HG02610 (cell line): ENCODE results near the gene HNF4A.

Experiments
- ATAC-seq: cut with Tn5 transposase; IDR thresholded peaks from one replicate; pipeline ENCODE4 v1.9.1; 2021; ENCODE audit warnings: mild to moderate bottlenecking, moderate library complexity; ENCODE audit not compliant: unreplicated experiment

HNF4A gene

DNA sequence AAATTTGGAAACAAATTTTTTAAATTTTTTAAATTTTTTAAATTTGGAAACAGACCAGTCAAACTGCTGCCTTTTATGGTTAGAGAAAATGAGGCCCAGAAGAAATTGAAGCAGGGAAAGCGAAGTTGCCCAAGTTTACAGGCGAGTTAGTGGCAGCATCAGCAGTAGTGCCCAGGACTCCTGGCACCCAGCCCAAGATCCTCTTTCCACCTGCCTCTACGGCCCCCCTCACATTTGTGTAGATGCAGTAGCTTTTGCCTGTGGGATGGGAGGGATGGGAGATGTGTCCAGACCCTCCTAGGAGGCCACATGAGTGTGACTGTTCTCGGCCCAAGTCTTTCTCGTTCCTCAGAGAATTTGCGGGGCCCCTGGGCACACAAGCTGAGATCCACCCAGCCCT is 49.8 kb downstream of the HNF4A start:
- ATAC-seq, result no peak

DNA sequence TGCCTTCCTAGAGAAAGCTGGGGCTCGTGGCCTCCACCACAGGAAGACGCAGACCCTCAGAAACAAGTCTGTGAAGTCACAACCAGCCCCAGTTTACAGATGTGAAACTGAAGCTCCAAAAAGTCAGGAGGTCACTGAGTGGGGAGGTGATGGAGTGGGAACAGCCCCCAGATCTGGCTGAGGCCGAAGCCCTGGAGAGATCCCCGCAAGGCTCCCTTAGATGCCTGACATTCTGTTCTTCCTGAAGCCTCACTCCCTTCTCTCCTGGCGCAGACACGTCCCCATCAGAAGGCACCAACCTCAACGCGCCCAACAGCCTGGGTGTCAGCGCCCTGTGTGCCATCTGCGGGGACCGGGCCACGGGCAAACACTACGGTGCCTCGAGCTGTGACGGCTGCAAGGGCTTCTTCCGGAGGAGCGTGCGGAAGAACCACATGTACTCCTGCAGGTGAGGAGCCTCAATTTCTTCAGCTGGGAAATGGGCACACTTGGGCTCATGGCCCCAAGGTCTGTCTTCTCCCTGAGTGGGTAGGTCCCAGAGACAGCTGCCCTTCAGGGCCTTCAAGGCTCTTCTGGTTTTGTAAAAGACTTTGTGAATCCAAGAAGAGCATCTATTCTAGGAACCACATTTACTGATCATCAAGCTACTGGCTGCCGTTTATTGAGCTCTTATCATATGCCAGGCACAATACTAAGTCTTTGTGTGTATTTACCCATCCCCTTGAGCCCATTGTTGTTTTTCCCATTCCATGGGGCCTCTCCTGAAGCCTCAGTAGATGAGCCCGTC is 50.5 kb downstream of the HNF4A start:
- no peak for ATAC-seq

DNA sequence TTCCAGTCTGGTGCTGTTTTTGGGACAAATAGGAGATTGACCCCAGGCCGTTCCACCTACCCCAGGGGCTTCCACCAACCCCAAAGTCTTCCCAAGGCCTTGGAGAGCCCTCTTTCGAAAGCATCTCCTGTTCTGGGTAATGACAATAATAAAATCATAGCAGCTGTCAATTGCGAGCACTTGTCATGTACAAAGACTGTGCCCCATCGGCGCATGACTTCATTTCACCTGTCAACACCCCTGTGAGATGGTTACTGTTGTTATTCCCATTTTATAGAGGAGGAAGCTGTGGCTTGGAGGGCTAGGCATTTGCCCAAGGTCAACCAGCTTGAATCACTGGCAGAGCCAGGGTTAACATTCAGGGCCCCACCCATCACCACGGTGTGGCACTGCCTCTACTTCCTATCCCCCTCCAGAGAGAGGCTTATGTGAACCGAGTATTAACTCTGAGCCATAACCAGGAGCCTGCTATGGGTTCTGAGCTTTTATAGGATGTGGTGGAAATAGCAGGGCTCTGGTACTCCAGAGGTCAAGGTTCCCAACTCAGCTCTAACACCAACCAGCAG is 51.2 kb downstream of the HNF4A start:
- no peak for ATAC-seq

DNA sequence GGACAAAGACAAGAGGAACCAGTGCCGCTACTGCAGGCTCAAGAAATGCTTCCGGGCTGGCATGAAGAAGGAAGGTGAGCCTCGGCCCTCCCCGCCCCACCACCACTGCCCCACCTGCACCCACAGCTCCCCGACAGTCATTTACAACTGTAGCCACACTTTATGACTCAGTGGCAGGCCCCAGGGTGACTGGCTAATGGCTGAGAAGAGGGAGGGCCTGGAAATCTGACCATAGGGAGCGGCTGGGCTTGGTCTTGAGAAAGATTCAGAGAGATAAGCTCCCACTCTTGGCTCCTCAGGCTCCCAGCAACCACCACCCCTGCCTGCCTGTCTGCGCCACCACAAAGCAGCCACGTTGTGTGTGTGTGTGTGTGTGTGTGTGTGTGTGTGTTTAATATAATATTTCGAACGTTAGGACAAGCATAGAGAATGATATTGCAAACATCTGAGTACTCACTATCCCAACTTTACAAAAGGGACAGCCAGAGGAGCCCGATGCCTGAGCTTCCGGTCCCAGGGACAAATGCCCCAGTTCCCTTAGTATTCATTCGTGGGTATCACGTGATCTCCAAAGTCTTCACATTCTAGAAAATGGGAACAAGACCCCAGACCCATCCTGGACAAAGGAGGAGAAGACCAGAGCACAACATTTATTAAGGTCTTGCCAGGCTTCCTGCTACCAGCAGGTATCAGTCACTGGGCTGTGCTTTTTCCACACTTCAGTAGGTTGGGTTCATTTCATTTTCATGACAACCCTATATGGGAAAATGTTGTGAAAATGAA is 52.1 kb downstream of the HNF4A start:
- no peak for ATAC-seq

DNA sequence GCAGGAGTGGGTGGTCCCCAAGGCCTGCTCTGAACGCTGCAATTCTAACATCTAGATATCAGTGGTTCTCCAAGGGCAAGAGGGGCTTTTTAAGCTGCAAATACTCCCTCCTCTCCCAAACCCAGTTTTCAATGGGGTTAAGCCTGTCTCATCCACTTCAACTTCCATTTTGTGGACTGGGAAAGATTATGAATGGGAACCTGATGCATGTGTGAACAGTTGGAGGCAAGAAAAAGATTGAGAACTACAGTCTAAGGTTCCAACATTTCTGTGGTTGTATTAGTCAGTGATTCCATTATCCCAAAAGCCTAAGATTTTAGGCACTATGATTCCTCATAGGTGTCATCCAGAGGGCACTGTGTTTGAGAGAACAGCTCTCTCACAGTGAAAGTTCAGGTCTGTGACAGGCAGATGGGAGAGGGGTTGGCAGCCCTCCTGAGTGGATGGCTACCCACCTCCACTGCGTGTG is 53.7 kb downstream of the HNF4A start:
- no peak for ATAC-seq

DNA sequence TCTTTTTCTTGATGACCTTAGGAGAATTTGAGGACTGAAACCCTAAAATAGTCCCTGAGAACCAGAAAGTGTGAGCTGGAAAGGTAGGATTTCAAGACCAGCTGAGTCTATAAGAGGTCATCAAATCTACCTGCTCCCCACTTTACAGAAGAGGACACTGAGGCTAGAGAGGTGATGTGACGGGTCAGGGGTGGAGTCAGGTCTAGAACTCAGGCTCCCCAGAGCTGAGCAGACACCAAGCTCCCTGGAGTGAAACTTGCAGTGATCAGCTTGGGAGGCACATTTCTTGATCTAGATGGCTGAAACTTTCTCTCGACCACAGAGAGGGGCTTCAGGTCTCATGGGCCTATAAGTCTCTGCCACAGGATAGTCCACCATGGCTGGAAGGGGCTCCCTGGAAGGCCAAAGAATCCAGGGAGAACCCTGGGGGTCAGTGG is 55.1 kb downstream of the HNF4A start:
- ATAC-seq, result no peak

DNA sequence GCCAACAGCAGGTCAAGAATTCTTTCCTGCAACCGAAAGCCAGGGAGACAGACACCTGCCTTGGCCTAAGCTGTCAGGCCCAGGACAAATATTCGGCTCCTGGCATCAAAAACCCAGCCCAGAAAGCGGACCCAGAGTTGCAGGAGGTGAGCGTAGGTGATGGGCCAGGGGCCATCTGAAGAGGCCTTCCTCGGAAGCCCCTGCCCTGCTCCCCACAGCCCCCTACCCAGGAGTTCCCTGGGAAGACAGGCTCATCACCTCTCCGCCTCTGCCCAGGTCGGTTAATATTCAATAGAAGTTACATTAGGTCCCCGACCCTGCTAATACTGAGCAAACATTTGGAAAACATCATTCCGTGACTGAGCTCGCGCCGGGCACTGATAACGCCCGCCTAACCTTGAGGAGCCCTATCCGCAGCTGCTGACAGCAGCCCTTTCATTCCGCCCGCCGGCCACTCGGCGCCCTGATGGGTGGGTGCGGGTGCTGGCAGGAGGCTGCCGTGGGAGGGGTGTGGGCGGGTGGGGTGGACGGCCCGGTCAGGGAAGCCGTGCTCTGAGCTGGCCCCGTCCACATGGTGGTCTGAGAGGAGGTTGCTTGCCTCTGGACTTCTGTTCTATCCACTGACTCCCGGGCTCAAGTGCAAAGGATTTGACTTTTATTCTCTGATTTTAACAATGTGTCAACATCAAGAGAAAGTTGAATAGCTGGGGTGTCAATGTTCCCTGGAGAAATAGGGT is 55.7 kb downstream of the HNF4A start:
- ATAC-seq, result no peak

DNA sequence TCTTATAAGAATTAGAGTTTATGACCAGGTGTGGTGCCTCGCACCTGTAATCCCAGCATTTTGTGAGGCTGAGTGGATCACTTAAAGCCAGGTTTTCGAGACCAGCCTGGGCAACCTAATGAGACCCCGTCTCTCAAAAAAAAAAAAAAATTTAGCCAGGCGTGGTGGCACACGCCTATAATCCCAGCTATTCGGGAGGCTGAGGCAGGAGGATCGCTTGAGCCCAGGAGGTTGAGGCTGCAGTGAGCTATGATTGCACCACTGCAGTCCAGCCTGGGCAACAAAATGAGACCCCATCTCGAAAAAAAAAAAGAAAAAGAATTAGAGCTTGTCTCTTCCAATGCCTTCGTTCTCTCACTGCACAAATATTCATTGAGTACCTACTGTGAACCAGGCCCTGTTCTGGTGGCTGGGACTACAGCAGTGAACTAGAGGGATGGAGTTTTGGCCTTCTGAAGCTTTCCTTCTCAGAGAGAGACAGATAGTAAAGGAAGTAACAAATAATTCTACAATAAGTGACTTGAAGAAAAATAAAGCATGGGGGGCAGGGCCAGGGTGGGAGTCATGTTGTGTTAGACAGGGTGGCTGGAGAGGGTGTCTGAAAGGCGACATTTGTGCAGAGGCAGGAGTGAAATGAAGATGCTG is 56.4 kb downstream of the HNF4A start:
- no peak for ATAC-seq

DNA sequence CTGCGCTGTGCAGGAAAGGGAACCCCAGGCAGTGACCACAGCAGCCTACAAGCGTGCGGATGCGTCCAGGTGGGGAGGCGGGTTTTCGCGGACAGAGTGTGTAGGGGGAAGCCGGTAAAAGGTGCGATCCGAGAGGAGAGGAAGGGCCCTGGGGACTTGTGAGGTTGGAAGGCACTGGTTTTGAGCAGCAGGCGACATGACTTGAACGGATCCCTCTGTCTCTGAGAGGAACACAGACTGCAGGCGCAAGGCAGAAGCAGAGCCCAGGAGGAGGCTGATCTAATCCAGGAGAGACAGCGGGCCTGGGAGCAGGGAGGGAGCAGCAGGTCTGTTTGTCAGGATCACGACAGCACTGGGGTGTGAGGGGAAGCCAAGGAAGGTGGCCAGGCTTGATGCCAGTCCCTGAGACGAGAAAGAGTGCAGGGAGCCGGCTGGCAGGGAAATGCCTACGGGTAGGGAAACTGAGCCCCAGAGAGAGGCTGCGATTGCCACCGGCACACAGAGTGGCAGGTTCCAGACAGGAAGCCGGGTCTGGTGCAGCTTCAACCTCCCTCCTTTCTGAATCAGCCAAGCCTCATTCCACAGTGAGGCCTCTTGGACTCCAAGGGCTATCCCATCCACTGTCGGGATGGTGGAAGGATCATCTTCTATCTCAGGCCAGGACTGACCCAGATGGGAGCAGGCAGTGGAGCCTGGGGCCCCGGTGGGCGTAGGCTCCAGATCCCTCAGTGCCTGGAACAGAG is 57.1 kb downstream of the HNF4A start:
- no peak for ATAC-seq

DNA sequence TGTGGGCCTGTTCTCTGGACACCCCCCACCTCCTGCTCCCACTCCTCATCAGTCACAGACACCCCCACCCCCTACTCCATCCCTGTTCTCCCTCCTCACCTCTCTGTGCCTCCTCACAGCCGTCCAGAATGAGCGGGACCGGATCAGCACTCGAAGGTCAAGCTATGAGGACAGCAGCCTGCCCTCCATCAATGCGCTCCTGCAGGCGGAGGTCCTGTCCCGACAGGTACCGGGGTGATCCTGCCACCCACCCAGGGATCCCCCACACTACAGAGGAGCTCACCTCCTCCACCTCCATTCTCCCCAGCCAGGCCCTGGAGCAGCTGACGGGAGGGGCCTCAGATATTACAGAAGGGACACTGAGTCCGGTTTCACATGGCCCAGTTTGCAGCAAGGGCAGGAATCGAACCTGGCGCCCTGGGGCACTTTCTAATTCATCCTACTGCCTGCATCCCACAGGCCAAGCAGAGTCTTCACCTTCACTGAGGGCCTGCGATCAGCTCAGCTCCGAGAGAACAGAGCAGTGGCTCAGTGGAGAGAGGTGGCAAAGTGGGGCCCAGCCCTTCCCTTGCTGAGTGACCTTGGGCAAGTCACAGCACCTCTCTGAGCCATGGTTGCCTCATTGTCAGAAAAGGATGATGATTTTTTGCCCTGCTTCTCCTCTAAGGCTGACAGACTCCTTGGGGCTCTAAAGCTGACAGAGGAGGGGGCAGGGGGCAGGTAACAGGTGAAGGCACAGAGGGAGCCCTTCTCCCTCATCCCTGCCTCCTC is 58.3 kb downstream of the HNF4A start:
- no peak for ATAC-seq

DNA sequence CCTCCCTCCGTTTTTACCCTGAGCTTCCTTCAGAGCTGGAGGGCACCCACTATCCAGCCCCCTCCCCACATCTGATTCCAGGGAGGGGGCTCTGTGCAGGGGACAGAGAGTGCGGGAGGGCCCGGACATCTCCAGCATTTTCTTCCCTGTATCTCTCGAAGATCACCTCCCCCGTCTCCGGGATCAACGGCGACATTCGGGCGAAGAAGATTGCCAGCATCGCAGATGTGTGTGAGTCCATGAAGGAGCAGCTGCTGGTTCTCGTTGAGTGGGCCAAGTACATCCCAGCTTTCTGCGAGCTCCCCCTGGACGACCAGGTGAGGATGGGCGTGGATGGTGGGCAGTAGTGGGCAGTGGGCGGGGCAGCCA is 58.8 kb downstream of the HNF4A start:
- ATAC-seq, result no peak

DNA sequence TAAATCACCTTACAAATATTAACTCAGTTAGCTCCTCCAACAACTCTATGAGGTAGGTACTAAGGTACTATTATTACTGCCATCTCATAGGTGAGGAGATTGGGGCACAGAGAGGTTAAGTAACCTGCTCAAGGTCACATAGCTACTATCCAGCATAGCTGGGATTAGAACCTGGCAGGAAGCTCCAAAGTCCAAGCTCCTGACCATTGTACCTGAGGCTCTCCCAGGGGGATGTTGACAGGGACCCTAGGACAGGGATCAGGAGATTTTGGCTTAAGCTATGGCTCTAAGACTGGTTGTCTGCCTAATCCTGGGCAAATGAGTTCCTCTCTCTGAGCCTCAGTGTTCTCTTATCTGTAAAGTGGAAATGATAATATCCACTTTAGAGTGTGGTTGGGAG is 59.3 kb downstream of the HNF4A start:
- ATAC-seq, result no peak

DNA sequence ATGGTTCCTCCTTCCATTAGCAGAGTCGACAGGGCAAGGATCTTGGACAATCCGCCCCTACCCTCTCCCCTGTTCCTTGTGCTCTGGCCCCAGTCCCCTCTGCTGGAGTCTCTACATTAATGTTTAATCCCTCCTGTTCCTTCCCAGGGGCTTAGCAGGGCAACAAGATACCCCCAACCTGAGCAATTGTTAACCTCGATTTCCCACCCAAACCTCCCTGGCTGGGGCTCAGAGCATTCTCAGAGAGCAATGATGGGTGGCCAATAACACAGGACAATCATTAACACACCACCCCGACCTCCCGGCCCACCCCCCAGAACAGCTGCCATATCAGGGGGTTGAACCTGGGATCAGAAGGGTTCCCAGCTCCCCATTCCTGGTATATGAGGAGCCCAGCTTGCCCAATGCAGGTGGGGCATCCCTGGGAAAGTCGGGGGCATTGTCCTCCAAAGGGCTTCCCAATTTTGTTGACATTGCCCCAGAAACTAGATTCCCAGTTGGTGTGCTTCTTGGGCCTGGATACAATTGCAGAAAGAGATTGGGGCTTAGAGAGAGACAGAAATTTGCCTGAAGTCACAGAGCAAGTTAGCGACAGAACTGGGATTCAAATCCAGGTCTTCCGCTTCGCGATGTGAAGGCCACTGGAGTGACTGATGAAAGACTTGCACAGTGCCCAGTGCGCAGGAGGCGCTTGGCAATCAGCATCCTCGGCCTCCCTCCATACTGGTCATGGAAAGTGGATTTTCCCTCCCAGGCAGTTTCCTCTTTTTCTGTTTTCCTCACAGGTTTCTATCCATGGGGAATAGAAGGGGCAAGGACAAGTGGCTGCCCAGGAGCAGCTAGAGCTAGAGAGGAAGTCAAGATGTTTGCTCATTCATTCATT is 60.6 kb downstream of the HNF4A start:
- ATAC-seq, result no peak

DNA sequence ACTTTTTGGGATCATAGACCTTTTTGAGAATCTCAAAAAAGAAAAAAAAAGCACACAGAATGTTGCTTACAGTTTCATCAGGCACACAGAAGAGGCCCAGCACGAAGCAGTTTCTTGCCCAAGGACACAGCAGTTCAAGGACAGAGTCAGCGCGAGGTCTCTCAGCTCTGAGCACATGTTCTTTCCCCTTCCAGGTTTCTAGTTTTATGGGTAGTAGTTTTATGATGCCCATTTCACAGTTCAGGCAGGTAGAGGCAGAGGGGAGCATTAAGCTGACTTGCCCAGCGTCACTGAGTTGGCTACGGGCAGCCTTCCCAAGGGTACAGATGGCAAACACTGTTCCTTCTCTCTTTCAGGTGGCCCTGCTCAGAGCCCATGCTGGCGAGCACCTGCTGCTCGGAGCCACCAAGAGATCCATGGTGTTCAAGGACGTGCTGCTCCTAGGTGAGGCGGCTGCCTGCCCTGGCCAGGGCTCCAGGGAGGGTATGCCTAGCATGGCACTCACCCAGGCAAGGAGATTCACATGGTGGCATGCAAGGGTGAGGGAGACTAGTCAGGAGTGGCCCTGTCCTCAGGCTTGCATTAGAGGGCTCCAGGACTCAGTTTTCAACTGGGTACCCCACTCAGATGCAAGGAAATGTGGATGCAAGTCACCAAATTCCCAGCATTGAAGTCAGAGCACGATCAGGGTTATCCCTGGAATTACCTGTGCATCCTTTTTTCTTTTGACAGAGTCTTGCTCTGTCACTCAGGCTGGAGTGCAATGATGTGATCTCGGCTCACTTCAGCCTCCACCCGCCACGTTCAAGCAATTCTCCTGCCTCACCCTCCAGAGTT is 62.8 kb downstream of the HNF4A start:
- ATAC-seq, result no peak

DNA sequence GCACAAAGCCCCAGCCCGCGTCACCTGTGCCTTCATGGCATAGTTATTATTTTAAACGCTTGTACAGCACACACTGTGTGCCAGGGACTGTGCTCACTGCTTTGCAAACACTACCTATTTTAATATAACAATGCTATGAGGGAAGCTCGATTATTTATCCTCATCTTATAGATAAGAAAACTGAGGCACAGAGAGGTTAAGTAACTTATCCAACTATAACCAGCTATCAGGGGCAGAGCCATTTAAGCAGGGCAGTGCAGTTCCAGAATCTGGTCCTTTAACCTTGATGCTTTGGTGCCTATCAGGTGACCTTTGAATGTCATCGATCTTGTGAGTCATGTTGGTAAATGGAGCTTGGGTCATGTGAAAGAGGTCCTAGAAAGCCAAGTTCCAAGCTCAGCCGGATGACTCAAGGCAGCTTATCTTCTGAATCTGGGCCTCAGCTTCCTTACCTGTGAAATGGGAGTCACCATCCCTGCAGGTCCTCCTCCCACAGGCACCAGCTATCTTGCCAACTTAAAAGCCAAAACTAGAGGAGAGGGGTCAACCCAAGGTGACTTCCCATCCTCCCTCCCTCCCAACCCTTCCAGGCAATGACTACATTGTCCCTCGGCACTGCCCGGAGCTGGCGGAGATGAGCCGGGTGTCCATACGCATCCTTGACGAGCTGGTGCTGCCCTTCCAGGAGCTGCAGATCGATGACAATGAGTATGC is 63.8 kb downstream of the HNF4A start:
- ATAC-seq, result no peak

DNA sequence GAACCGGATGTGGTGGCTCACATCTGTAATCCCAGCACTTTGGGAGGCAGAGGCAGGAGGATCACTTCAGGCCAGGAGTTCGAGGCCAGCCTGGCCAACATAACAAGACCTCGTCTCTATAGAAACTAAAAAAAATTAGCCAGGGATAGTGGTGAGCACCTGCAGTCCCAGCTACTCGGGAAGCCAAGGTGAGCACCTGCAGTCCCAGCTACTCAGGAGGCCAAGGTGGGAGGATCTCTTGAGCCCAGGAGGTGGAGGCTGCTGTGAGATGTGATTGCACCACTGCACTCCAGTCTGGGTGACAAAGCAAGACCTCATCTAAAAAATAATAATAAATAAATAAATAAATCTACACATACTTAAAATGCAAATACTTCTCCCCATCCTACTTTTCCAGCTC is 65.0 kb downstream of the HNF4A start:
- no peak for ATAC-seq

DNA sequence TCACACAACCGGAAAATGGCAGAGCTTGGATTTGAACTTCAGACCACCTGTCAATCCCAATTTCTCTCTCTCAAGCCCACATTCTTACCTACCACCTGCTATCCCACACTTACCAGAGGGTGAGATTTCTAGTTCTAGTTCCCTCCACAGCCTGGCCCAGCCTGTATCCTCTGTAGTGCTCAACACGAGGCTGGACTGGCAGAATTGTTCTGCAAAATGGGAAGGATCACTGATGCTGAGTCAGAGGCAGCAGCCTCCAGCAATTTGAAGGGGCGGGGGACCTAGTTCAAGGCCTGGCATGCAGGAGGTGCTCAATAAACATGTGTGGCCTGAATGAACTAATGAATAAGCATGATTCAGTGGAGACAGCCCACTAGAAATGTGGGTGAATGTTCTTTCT is 66.6 kb downstream of the HNF4A start:
- no peak for ATAC-seq
